DOHH2 (cell line): ENCODE results near the gene CDAN1.

Experiments
- H3F3A ChIP-seq: fragments of 200-600 bp; sonication (generic), shearing (Covaris generic); 2 replicates; pipeline ENCODE4 v1.6.0; 2016; ENCODE audit warnings: antibody characterized with exemption, mild to moderate bottlenecking; ENCODE audit not compliant: control insufficient read depth, insufficient read depth
- H3K27ac ChIP-seq: fragments of 200-600 bp; sonication (generic); 2 replicates; pipeline ENCODE4 v1.5.1; 2014; ENCODE audit warnings: low read depth, mild to moderate bottlenecking, low read length, moderate library complexity
- H3K27me3 ChIP-seq: fragments of 200-600 bp; sonication (generic); 2 replicates; pipeline ENCODE4 v1.6.1; 2014; ENCODE audit warnings: mild to moderate bottlenecking, low read length, mixed read lengths; ENCODE audit not compliant: control insufficient read depth
- H3K36me3 ChIP-seq: fragments of 200-600 bp; sonication (generic); 2 replicates; pipeline ENCODE4 v1.6.1; 2014; ENCODE audit warnings: mild to moderate bottlenecking, low read length, moderate library complexity, mixed read lengths; ENCODE audit not compliant: control insufficient read depth
- H3K4me1 ChIP-seq: fragments of 200-600 bp; sonication (generic); 2 replicates; pipeline ENCODE4 v1.6.1; 2014; ENCODE audit warnings: mild to moderate bottlenecking, low read length, mixed read lengths; ENCODE audit not compliant: control insufficient read depth
- H3K4me2 ChIP-seq: fragments of 200-600 bp; sonication (generic); 2 replicates; pipeline ENCODE4 v1.6.0; 2014; ENCODE audit warnings: mild to moderate bottlenecking, low read length, moderate library complexity
- H3K4me3 ChIP-seq: fragments of 200-600 bp; sonication (generic); 2 replicates; pipeline ENCODE4 v1.5.1; 2014; ENCODE audit warnings: mild to moderate bottlenecking, low read length, mixed read lengths
- H3K79me2 ChIP-seq: fragments of 200-600 bp; sonication (generic); 2 replicates; pipeline ENCODE4 v1.6.1; 2014; ENCODE audit warnings: mild to moderate bottlenecking, low read length, mixed read lengths; ENCODE audit not compliant: control insufficient read depth
- H3K9me2 ChIP-seq: fragments of 200-600 bp; sonication (generic); replicated peaks from 2 replicates; pipeline ENCODE4 v1.6.1; 2014; ENCODE audit warnings: mild to moderate bottlenecking, low read length, mixed read lengths; ENCODE audit not compliant: control insufficient read depth
- H3K9me3 ChIP-seq: fragments of 200-600 bp; sonication (generic); 2 replicates; pipeline ENCODE4 v1.6.1; 2014; ENCODE audit warnings: antibody characterized with exemption, low read length, mixed read lengths; ENCODE audit not compliant: control insufficient read depth, insufficient read depth
- H4K20me1 ChIP-seq: fragments of 200-600 bp; sonication (generic); 2 replicates; pipeline ENCODE4 v1.6.0; 2014; ENCODE audit warnings: low read depth, mild to moderate bottlenecking, antibody characterized with exemption, low read length, moderate library complexity; ENCODE audit not compliant: control insufficient read depth, insufficient read depth
- CTCF ChIP-seq: fragments of 200-600 bp; sonication (generic); IDR thresholded peaks from one replicate; pipeline ENCODE4 v1.5.1; 2014; ENCODE audit warnings: antibody characterized with exemption, mild to moderate bottlenecking, low read depth, low read length; ENCODE audit not compliant: poor library complexity, severe bottlenecking
- EZH2phosphoT487 ChIP-seq: fragments of 200-600 bp; sonication (generic); IDR thresholded peaks from 2 replicates; pipeline ENCODE4 v1.6.1; 2017; ENCODE audit warnings: borderline replicate concordance, mild to moderate bottlenecking, antibody characterized with exemption, low read length, moderate library complexity, mixed read lengths

CDAN1 gene

GRCh38 chr15:42730135-42730534 lies 6.8 kb downstream of the CDAN1 start:
- Histone ChIP-seq H3K79me2 (no peaks in the 10 kb centered on the region; the same call in 1 of the 2 replicates), H3K27me3 (no peaks in the 10 kb centered on the region), H3K9me3 (no peaks in the 10 kb centered on the region), H3F3A (no peaks in the 10 kb centered on the region; the same call in 1 of the 2 replicates), H3K36me3 (peaks cover 84% of the 10 kb centered on the region), H4K20me1 (no peaks in the 10 kb centered on the region), H3K4me2 (no peak overlapping the region), H3K27ac (no peak overlapping the region), H3K9me2 (no peaks in the 10 kb centered on the region), H3K4me1 (no peaks in the 10 kb centered on the region), H3K4me3 (no peak overlapping the region)
- TF ChIP-seq EZH2phosphoT487: no peak
- no peak for TF ChIP-seq CTCF

GRCh38 chr15:42729409-42729808 lies 7.5 kb downstream of the CDAN1 start:
- Histone ChIP-seq H3K9me3 (no peaks in the 10 kb centered on the region), H3K27me3 (no peaks in the 10 kb centered on the region), H3K4me1 (no peaks in the 10 kb centered on the region), H3K4me2 (no peak overlapping the region), H3K36me3 (peaks cover 84% of the 10 kb centered on the region), H3F3A (no peaks in the 10 kb centered on the region; the same call in 1 of the 2 replicates), H3K27ac (no peak overlapping the region), H4K20me1 (no peaks in the 10 kb centered on the region), H3K9me2 (no peaks in the 10 kb centered on the region), H3K79me2 (no peaks in the 10 kb centered on the region), H3K4me3 (no peak overlapping the region)
- no peak for TF ChIP-seq CTCF
- TF ChIP-seq EZH2phosphoT487: no peak

- no peaks in the 10 kb centered on the region for H4K20me1 ChIP-seq
- H3K9me2 ChIP-seq: no peaks in the 10 kb centered on the region
- no peak overlapping the region for H3K4me3 ChIP-seq
- no peaks in the 10 kb centered on the region for H3K4me1 ChIP-seq
- H3F3A ChIP-seq: no peaks in the 10 kb centered on the region; the same call in 1 of the 2 replicates
- no peak overlapping the region for H3K4me2 ChIP-seq
- no peak overlapping the region for H3K27ac ChIP-seq
- no peaks in the 10 kb centered on the region for H3K27me3 ChIP-seq
- H3K36me3 ChIP-seq: peaks cover 84% of the 10 kb centered on the region
- no peak for TF ChIP-seq CTCF
- no peak for TF ChIP-seq EZH2phosphoT487
- no peaks in the 10 kb centered on the region for H3K9me3 ChIP-seq
- H3K79me2 ChIP-seq: no peaks in the 10 kb centered on the region
These were observed 8.0 kb downstream of the CDAN1 start for GRCh38 chr15:42728972-42729371.
